ENCODE measurements around the gene RHOT1.

Gene RHOT1

DNA sequence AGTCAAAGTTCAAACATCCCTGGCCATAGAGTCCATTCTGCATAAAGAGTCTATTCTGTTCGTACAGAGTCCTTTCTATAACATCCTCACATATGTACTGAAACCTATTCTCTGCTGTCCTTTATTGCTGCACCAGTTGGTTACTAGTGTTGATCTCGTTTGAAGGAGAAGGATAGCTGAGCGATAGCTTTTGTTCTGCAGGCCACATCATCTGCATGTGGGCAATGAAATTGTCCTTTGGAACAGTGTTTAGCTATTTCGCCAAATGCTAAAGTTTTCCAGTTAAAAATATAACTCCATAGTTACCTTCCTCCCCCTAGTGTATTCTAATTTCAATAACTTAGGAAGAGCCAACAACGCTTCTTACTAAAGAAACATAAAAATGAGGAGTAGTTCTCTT lies 6.0 kb downstream of the RHOT1 start:
- TF ChIP-seq, protein P1, sequence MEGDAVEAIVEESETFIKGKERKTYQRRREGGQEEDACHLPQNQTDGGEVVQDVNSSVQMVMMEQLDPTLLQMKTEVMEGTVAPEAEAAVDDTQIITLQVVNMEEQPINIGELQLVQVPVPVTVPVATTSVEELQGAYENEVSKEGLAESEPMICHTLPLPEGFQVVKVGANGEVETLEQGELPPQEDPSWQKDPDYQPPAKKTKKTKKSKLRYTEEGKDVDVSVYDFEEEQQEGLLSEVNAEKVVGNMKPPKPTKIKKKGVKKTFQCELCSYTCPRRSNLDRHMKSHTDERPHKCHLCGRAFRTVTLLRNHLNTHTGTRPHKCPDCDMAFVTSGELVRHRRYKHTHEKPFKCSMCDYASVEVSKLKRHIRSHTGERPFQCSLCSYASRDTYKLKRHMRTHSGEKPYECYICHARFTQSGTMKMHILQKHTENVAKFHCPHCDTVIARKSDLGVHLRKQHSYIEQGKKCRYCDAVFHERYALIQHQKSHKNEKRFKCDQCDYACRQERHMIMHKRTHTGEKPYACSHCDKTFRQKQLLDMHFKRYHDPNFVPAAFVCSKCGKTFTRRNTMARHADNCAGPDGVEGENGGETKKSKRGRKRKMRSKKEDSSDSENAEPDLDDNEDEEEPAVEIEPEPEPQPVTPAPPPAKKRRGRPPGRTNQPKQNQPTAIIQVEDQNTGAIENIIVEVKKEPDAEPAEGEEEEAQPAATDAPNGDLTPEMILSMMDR (IDR thresholded peaks at IDR 0.05; ENCODE audit: borderline replicate concordance, control extremely low read depth, extremely low read depth, insufficient read depth, missing control alignments), result no peak
- DNase-seq (ENCODE audit: low spot score), result no peak
- in situ Hi-C loops (cut with MboI; ENCODE audit: low sequenced_read_pairs, unreplicated experiment), result loop anchor here (25.0 kb wide), 1 partner anchor 136 kb away; the partner anchor contains the start of gene LRRC37B

DNA sequence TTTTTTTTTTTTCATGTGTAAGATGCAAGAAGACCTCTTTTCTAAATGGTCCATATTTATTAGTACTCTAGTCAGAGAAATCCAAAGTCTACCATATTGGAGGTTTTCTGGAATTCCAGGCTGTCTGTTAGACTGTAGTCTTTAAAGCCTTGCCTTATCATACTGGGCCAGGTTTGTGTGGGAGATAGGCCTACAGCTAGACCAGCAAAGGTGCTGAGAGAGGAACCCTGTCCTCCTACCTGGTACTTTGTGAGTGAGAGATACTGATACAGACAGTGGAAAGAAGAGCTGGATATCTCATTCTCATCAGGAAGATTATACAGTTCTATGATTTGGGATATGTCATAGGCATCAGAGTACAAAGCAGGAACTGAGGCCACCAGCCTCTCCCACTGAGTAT lies 8.1 kb downstream of the RHOT1 start:
- TF ChIP-seq, protein P1 (IDR thresholded peaks at IDR 0.05; ENCODE audit: borderline replicate concordance, control extremely low read depth, extremely low read depth, insufficient read depth, missing control alignments), result no peak
- in situ Hi-C loops (cut with MboI; ENCODE audit: low sequenced_read_pairs, unreplicated experiment), result no loop called here
- no peak for DNase-seq (ENCODE audit: low spot score)

DNA sequence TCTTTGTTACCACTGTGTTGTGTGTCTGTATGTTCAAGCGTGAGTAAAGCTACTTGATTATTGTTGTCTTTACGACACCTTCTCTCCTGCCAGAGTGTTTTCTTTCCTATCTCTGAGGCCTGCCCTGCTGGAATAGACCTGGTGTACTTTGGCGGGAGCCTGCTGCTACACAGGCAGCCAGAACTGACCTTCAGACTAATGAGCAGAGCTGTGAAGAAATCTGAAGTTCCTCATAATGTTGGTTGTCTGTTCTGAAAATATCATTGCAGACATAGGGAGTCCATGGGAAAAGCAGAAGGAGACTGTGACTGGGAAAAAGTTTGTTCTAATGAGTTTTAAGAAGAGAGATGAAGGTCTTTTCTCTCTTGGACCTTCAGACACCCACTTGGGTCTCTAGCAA lies 9.8 kb downstream of the RHOT1 start:
- in situ Hi-C loops (cut with MboI; ENCODE audit: low sequenced_read_pairs, unreplicated experiment), result no loop called here
- TF ChIP-seq, protein P1 (IDR thresholded peaks at IDR 0.05; ENCODE audit: borderline replicate concordance, control extremely low read depth, extremely low read depth, insufficient read depth, missing control alignments), result no peak
- DNase-seq (ENCODE audit: low spot score), result no peak

DNA sequence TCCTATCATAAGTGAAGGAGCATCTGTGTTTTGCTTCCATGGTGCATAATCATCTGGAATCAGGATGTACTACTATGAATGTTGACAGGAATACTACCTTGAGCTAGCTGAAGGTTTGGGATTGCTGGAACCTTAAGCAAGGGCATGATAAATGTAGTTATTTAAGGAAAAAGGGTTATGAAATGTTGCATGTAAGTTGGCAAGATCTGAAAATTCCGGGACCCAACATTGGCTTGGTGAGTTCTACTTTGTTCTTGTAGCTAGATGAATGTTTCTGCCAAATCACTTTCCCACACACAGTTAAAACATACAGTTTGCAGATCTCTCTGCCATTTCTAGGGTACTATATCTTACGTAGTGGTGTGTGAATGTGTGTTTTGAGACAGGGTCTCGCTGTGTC lies 13.6 kb downstream of the RHOT1 start:
- in situ Hi-C loops (cut with MboI; ENCODE audit: low sequenced_read_pairs, unreplicated experiment), result no loop called here
- TF ChIP-seq, protein P1 (IDR thresholded peaks at IDR 0.05; ENCODE audit: borderline replicate concordance, control extremely low read depth, extremely low read depth, insufficient read depth, missing control alignments), result no peak
- DNase-seq (ENCODE audit: low spot score), result no peak

GRCh38 chr17:32156656-32157055 lies 14.4 kb downstream of the RHOT1 start:
- TF ChIP-seq, protein P1 (IDR thresholded peaks at IDR 0.05; ENCODE audit: borderline replicate concordance, control extremely low read depth, extremely low read depth, insufficient read depth, missing control alignments), result no peak
- no peak for DNase-seq (ENCODE audit: low spot score)
- in situ Hi-C loops (cut with MboI; ENCODE audit: low sequenced_read_pairs, unreplicated experiment), result no loop called here

GRCh38 chr17:32157225-32157624 lies 14.9 kb downstream of the RHOT1 start:
- DNase-seq (ENCODE audit: low spot score), result no peak
- in situ Hi-C loops (cut with MboI; ENCODE audit: low sequenced_read_pairs, unreplicated experiment), result no loop called here

More at GRCh38 chr17:32157225-32157624, 14.9 kb downstream of the RHOT1 start:
- TF ChIP-seq, protein P1 (IDR thresholded peaks at IDR 0.05; ENCODE audit: borderline replicate concordance, control extremely low read depth, extremely low read depth, insufficient read depth, missing control alignments), result no peak

Data from GM13976 (cell line).